ENCODE data around the gene MAST4.
"Not testable (repeated sequence)": the region's sequence is repeated elsewhere in the genome, so short reads cannot be mapped to it uniquely, and the experiment has no call there.

MAST4 gene

DNA sequence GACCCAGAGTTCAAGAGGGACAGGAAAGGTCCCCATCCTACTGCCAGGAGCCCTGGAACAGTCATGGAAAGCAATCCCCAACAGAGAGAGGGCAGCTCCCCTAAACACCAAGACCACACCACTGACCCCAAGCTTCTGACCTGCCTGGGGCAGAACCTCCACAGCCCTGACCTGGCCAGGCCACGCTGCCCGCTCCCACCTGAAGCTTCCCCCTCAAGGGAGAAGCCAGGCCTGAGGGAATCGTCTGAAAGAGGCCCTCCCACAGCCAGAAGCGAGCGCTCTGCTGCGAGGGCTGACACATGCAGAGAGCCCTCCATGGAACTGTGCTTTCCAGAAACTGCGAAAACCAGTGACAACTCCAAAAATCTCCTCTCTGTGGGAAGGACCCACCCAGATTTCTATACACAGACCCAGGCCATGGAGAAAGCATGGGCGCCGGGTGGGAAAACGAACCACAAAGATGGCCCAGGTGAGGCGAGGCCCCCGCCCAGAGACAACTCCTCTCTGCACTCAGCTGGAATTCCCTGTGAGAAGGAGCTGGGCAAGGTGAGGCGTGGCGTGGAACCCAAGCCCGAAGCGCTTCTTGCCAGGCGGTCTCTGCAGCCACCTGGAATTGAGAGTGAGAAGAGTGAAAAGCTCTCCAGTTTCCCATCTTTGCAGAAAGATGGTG is 568.8 kb downstream of the MAST4 start:
- TF ChIP-seq, protein P1, sequence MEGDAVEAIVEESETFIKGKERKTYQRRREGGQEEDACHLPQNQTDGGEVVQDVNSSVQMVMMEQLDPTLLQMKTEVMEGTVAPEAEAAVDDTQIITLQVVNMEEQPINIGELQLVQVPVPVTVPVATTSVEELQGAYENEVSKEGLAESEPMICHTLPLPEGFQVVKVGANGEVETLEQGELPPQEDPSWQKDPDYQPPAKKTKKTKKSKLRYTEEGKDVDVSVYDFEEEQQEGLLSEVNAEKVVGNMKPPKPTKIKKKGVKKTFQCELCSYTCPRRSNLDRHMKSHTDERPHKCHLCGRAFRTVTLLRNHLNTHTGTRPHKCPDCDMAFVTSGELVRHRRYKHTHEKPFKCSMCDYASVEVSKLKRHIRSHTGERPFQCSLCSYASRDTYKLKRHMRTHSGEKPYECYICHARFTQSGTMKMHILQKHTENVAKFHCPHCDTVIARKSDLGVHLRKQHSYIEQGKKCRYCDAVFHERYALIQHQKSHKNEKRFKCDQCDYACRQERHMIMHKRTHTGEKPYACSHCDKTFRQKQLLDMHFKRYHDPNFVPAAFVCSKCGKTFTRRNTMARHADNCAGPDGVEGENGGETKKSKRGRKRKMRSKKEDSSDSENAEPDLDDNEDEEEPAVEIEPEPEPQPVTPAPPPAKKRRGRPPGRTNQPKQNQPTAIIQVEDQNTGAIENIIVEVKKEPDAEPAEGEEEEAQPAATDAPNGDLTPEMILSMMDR (conservative IDR thresholded peaks at IDR 0.05), result no peak

GRCh38 chr5:67165526-67166459 is 569.6 kb downstream of the MAST4 start:
- H3K27ac ChIP-seq, result no peak overlapping the region
- TF ChIP-seq, protein P1 (conservative IDR thresholded peaks at IDR 0.05), result peak; percentile 34

More for the DNA sequence above, 568.8 kb downstream of the MAST4 start:
- H3K27ac ChIP-seq, result no peak overlapping the region

GRCh38 chr5:67166460-67167285 is 570.5 kb downstream of the MAST4 start:
- no peak overlapping the region for H3K27ac ChIP-seq
- TF ChIP-seq, protein P1 (conservative IDR thresholded peaks at IDR 0.05), result no peak

GRCh38 chr5:67168069-67168468 is 571.9 kb downstream of the MAST4 start:
- H3K27ac ChIP-seq, result no peak overlapping the region
- TF ChIP-seq, protein P1 (conservative IDR thresholded peaks at IDR 0.05), result no peak

GRCh38 chr5:67170767-67171166 is 574.6 kb downstream of the MAST4 start:
- H3K27ac ChIP-seq, result no peak overlapping the region
- TF ChIP-seq, protein P1 (conservative IDR thresholded peaks at IDR 0.05), result no peak

DNA sequence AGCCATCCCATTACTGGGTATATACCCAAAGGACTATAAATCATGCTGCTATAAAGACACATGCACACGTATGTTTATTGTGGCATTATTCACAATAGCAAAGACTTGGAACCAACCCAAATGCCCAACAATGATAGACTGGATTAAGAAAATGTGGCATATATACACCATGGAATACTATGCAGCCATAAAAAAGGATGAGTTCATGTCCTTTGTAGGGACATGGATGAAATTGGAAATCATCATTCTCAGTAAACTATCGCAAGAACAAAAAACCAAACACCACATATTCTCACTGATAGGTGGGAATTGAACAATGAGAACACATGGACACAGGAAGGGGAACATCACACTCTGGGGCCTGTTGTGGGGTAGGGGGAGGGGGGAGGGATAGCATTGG is 577.2 kb downstream of the MAST4 start:
- H3K27ac ChIP-seq, result not testable (repeated sequence)

GRCh38 chr5:67173959-67174358 is 577.8 kb downstream of the MAST4 start:
- TF ChIP-seq, protein P1 (conservative IDR thresholded peaks at IDR 0.05), result no peak
- no peak overlapping the region for H3K27ac ChIP-seq
